Esophagus squamous epithelium (tissue), 4 donors: ENCODE measurements around the gene MMP3.

Source experiments
- CTCF ChIP-seq, 6 experiments: fragments of 450-650 bp in 4 of 6; fragments of 200-600 bp in 2 of 6; sonication (generic) in 2 of 6; IDR thresholded peaks; one replicate each; pipeline ENCODE4 v1.5.1; 2016 to 2019; ENCODE audit warnings: antibody characterized with exemption in 6 of 6, mild to moderate bottlenecking in 4 of 6, moderate library complexity in 4 of 6
- POLR2A ChIP-seq, 4 donors: fragments of 450-650 bp; IDR thresholded peaks; one replicate each; pipeline ENCODE4 v1.6.1; 2017; ENCODE audit warnings: antibody characterized with exemption in 4 of 4, mild to moderate bottlenecking in 4 of 4, moderate library complexity in 3 of 4

- TF ChIP-seq CTCF (IDR thresholded peaks at IDR 0.05) (no peak), POLR2A (IDR thresholded peaks at IDR 0.05) (no peak)
Observed at GRCh38 chr11:102832612-102833011, 10.8 kb downstream of the MMP3 start.
